ENCODE measurements around the gene ZBTB3.
"Not testable (repeated sequence)": the region's sequence is repeated elsewhere in the genome, so short reads cannot be mapped to it uniquely, and the experiment has no call there.

Gene ZBTB3

DNA sequence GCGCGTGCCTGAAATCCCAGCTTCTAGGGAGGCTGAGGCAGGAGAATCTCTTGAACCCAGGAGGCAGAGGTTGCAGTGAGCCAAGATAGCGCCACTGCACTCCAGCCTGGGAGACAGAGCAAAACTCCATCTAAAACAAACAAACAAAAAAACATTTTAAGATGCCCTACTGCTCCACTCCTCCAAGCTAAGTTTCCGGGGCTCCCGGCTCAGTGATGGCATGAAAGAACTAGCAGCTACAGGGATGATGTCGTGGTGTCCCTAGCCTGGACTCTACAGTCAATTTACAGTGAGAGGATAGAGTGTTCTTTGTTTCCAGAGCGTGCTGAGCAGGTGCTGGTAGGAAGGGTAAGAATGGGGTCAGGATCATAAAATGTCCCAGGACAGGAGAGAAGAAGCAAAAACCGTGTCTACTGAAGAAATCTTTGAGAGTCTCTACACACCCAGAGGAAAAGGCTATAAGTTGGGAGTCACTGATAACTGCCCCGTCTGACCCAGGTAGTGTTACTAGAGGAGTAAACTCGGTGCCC lies 1.2 kb upstream of the ZBTB3 start:
- no peak for DNase-seq

DNA sequence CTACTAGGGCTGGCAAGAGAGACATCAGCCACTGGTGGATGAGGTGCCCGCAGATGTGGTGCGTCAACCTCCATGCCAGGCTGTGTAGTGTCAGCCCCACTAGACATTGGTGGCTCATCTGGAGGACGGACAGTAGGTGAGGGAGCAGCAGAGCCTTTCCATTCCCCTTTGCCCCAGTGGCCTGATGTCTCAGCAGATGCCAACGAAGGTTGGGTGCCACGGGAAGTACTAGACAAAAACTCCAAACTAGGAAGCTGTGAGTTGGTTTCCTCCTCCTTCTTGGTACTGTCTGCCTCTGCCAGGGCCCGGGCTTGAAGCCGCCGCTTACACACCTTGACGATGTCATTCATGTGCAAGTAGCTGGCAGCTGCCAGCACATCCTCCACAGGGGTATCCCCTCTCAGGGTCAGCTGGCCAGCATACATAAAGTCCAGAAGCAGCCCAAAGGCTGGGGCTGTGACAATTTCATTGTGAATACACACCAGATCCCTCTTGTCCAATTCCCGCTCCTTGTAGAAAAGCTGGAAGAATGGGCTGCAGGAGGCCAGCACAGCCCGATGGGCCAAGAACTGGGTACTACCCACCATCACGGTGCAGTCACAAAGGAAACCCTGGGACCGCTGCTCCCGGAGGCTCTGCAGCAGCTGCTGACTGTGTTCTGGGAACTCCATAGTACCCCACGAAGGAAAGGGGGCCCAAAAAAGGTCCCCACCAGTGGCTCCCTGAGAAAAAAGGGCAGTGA lies 795 bp downstream of the ZBTB3 start:
- no peak for DNase-seq

DNA sequence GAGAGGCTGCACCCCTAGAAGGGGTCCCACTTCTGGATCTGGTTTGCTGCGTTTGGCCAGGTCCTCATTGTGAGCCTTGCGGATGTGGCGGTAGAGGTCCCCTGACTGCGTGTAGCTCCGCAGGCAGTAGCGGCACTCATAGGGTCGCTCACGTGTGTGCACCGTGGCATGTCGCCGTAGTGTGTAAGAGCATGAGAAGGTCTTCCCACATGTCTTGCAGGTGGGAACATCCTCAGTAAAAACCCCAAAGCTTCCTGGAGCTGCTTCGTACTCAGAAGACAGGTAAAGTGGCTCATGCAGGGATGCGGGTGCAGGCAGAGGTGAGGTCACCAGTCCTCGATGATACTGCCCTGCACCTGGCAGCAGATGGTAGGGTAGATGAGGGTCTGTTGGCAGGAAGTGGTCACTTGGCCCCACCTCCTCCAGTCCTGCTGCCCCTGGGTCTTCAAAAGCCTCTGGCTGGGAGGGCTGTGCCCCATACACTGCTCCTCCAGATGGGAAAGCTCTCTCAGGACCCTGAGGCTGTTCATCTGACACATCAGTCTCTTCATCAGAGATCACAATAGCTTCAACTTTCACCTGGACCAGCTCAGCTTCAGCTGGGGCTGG lies 1.7 kb downstream of the ZBTB3 start:
- no peak for DNase-seq

- DNase-seq = not testable (repeated sequence)
Measured at GRCh38 chr11:62749931-62750330, 4.0 kb downstream of the ZBTB3 start.

GRCh38 chr11:62747475-62748160 lies 6.3 kb downstream of the ZBTB3 start:
- DNase-seq = no peak

GRCh38 chr11:62737196-62737595 lies 16.8 kb downstream of the ZBTB3 start:
- no peak for DNase-seq

- DNase-seq = no peak
Measured at GRCh38 chr11:62732830-62733229, 21.1 kb downstream of the ZBTB3 start.

DNA sequence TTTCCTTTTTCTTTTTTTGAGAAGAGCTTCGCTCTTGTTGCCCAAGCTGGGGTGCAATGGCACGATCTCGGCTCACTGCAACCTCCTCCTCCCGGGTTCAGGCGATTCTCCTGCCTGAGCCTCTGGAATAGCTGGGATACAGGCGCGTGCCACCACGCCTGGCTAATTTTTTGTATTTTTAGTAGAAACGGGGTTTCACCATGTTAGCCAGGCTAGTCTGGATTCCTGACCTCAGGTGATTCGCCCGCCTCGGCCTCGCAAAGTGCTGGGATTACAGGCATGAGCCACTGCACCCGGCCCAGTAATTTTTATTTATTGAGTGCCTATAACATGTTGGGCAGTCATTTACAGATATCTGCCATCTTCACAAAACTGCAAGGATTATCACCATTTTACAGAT lies 23.9 kb downstream of the ZBTB3 start:
- not testable (repeated sequence) for DNase-seq

- DNase-seq = peak; percentile 79 to 82
Measured at GRCh38 chr11:62728171-62728988, 25.6 kb downstream of the ZBTB3 start, which contains the start of gene TTC9C. Gene TTC9C, plus strand, starts transcription at chr11:62728486. Its CDS starts 363 bp downstream, at chr11:62728849.

DNA sequence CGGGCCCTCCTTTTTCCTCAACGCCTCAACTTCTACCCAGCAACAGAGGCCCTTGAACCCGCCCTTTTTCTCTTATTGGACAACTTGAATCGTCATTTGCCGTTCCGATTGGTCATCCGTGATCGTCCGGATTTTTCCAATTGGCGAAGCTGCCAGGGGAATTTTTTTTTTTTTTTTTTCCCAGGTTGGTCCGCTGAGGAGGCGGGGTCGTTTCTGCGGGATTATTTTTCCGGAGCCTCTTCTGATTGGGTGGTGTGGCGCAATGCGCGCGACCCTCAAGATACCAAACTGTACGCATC lies 26.1 kb downstream of the ZBTB3 start:
- DNase-seq = peak in 1 of 2 experiments; percentile 95

DNA sequence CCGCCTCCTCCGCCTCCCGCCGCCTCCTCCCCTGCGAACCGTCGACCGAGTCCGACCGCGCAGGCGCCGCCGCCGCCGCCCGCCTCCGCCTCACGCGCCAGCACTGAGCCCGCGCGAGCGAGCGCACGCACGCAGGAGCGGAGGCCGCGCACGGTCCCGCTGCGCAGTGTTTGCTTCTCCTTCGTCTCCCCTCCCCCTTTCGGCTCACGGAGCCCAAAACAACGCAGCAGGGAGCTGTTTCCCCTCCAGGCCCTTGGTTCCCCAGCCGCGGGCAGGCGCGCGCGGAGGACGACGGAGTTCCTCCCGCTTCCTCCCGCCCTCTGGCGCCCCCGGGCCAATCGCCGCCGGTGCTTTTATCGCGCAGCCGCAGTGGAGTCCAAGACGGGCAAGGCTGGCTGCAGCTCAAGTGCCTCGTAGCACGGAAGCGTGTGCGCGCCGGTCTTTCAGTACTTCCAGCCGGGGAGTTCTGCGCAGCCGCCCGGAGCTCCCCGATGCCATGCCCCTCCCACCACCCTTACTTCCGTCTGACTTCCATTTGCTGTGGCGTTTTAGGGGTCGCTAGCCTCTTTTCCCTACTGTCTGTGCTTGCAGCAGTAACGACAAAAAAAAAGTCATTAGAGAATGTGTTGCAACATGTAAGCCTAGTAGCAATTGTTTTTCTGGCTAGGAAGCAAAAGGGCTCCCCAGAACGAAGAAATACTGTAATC lies 26.6 kb downstream of the ZBTB3 start, which contains the start of gene HNRNPUL2:
HNRNPUL2 (minus strand) TSS at position 293 of the 707 bp plus-strand sequence. CDS start 301 bp downstream, outside the sequence.
- peak; percentile 99 to 100 for DNase-seq

- no peak for DNase-seq
Measured at GRCh38 chr11:62726915-62727164, 27.1 kb downstream of the ZBTB3 start.

- no peak for DNase-seq
Measured at GRCh38 chr11:62726156-62726914, 27.6 kb downstream of the ZBTB3 start.

DNA sequence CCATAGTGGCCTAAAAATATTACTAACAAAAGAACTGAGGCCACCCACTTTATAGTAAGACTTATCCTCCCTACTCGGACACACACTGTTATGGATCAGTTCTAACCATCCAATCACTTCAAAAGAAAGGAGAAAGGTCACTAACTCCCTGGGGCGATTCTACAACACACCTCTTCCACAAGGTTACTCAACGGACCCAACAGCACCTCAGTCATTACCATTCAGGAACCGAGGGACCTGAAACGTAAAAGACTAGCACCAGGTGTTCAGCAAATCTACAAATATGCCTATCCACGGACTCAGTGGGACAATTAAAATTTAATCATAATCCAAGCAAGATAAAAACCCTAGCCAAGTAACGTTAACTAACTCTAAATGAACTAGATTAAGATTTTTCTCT lies 28.3 kb downstream of the ZBTB3 start:
- DNase-seq = no peak

- no peak for DNase-seq
Measured at GRCh38 chr11:62724171-62724570, 29.8 kb downstream of the ZBTB3 start.

- no peak for DNase-seq
Measured at GRCh38 chr11:62721994-62722393, 32.0 kb downstream of the ZBTB3 start.

DNA sequence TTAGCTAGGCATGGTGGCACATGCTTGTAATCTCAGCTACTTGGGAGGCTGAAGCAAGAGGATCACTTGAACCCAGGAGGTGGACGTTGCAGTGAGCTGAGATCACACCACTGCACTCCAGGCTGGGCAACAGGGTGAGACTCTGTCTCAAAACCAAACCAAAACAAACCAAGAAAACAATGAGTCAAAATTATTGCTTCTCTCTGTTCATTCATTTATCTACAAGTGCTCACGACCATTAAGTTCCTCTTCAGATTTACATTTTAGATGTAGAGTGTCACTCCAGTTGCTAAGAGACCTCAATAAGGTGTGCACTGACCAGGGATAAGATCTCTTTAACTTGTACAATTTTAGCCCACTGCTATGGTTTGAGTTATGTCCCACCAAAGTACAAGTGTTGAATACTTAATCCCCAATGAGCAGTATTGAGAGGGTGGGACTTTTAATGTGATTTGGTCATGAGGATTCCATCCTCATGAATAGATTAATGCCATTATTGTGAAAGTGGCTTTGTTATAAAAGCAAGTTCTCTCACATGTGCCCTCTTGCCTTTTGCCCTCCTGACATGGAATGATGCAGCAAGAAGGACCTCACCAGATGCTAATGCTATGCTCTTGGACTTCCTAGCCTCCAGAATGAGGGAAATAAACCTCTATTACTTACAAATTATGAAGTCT lies 34.5 kb downstream of the ZBTB3 start:
- DNase-seq = no peak

DNA sequence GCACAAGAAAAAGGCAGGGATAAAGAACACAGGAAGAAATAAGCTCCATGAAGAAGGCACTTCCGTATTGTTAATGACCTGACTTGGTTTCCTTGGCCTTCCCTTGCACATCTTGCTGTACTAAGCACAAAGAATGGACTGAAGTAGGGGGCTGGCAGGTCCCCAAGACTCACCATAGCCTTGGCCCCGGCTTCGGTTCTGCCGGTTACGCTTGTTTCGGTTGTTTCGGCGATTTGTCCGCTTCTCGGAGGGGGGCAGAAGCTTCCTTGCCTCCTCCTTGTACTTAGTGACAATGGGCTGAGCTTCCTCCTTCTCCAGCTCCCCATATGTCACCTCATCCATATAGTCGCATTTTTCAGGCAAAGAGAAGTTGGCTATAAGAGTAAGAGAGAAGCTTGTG lies 37.1 kb downstream of the ZBTB3 start:
- no peak for DNase-seq

DNA sequence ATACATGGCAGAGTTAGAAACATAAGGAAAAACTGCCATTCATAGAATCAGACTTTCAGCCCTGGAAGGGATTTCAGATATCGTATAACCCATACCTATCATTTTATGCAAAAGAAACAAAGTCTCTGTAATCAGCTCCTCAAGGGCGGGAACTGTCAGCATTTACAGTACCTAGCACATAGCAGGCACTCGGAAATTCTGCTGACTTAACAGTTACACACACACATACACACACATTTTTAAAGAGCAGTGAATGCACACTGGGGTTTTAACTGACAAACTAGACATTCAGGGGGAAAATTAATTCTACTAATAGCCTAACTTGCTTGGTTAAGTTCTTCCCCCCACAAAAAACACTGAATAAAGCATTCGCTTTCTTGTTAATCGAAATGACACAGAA lies 37.8 kb downstream of the ZBTB3 start:
- no peak for DNase-seq

DNA sequence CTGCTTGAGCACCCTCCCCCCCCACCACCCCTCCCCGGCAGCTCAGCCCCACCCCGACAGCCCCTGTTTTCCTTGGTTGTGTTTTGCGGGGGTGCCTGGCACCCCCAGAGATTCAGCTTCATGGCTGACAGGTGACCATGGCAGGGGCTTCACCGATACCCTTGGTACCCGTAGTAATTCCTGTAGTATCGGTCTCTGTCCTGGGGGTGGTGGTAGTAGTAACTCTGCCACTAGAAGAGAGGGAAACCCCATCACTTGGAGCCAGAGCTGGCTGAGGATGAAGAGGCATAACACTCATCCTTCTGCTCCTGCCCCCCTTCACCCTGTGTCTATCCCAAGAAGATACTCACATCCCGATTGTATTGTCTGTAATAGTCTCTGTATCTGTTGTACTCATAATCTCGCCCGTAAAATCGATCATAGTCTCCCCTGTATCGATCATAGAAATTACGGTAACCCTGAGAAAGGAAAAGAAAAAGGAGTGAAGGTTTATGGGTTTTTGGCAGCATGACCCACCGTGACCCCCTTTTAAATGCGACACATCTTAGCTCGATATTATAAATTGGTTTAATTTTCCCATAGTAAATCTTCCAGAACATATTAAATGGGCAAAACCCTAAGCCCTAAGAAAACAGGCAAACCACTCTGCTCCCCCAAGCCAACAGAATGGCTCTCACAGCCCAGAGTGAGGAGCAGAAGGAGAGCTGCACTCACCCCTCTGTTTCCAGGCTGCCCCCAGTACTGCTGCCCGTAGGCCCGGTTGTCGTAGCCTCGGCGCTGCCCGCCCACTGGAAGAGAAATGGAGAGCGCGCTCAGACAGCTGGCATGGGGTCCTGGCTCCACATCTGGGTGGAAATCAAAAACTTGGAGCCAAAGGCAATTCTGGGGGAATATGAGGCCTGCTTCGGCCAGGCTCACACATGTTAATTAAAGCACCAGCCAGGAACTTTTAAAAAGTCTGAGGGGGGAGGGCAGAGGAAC lies 38.5 kb downstream of the ZBTB3 start:
- no peak for DNase-seq
